ENCODE data around the gene ERCC2. TPM values are rescaled to one million over a fixed set of nuclear protein-coding genes. Genes with fewer than 3 reads are reported as not detected.

Gene ERCC2
- total and polyA plus RNA-seq, 4 donors = 3.3 to 8.7 (median 8.2) TPM

DNA sequence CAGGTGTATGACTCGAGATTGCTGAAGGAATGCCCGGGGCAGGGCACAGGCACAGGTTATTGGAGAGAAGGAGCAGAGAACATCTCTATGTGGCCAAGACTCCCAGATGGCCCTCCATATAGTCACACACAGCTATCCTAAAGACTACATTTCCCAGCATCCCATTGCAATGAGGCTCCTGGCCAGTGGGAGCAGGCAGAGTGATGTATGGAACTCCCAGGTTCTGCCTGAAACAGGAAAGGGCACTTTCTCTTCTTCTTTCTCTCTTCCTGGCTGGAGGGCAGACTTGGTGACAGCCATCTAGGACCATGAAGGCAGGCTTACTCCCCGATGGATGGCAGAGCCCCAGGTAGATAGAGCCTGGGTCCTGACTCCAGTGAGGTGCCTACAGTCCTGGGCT is 21.0 kb upstream of the ERCC2 start:
- Histone ChIP-seq H3K4me1 (ENCODE audit: control insufficient read depth in 4 of 4, insufficient read depth in 4 of 4, low read length in 3 of 4) (no peaks in the 10 kb centered on the region), H3K27ac (ENCODE audit: low read depth in 1 of 2, low read length in 2 of 2) (no peak overlapping the region), H3K9me3 (ENCODE audit: control insufficient read depth in 4 of 4, low read length in 3 of 4) (no peaks in the 10 kb centered on the region), H3K4me3 (ENCODE audit: low read depth in 1 of 3, low read length in 3 of 3) (no peak overlapping the region), H3K27me3 (ENCODE audit: control insufficient read depth in 4 of 4, insufficient read depth in 4 of 4, low read length in 3 of 4) (no peaks in the 10 kb centered on the region), H3K36me3 (ENCODE audit: control insufficient read depth in 4 of 4, insufficient read depth in 3 of 4, low read depth in 1 of 4, low read length in 3 of 4) (peaks cover 0 to 3% (median 0%) of the 10 kb centered on the region in 4 donors), H3K9ac (ENCODE audit: low read depth in 1 of 2, low read length in 2 of 2) (no peak overlapping the region)
- TF ChIP-seq SP1 (IDR thresholded peaks at IDR 0.05) (no peak), MAX (IDR thresholded peaks at IDR 0.05) (no peak), RXRA (IDR thresholded peaks at IDR 0.05) (no peak), TAF1 (conservative IDR thresholded peaks at IDR 0.05) (no peak), HNF4G (IDR thresholded peaks at IDR 0.05) (no peak)
- WGBS = 90% methylated on average over 3 of the region's 3 CpGs
- DNase-seq (ENCODE audit: low spot score) = no peak

GRCh38 chr19:45385392-45386221 is 15.2 kb upstream of the ERCC2 start:
- TF ChIP-seq ATF3 (IDR thresholded peaks at IDR 0.05) = no peak
- DNase-seq (ENCODE audit: low spot score) = no peak
- Histone ChIP-seq H3K36me3 (ENCODE audit: control insufficient read depth in 4 of 4, insufficient read depth in 3 of 4, low read depth in 1 of 4, low read length in 3 of 4) (peaks cover 0 to 1% (median 0%) of the 10 kb centered on the region in 4 donors), H3K4me3 (ENCODE audit: low read depth in 1 of 3, low read length in 3 of 3) (no peak overlapping the region), H3K9ac (ENCODE audit: low read depth in 1 of 2, low read length in 2 of 2) (no peak overlapping the region), H3K27me3 (ENCODE audit: control insufficient read depth in 4 of 4, insufficient read depth in 4 of 4, low read length in 3 of 4) (peaks cover 0 to 7% (median 1%) of the 10 kb centered on the region in 4 donors), H3K4me1 (ENCODE audit: control insufficient read depth in 4 of 4, insufficient read depth in 4 of 4, low read length in 3 of 4) (peaks cover 0 to 4% (median under 1%) of the 10 kb centered on the region in 4 donors), H3K27ac (ENCODE audit: low read depth in 1 of 2, low read length in 2 of 2) (no peak overlapping the region), H3K9me3 (ENCODE audit: control insufficient read depth in 4 of 4, low read length in 3 of 4) (no peaks in the 10 kb centered on the region)
- 13% methylated on average over 75 of the region's 75 CpGs for WGBS

DNA sequence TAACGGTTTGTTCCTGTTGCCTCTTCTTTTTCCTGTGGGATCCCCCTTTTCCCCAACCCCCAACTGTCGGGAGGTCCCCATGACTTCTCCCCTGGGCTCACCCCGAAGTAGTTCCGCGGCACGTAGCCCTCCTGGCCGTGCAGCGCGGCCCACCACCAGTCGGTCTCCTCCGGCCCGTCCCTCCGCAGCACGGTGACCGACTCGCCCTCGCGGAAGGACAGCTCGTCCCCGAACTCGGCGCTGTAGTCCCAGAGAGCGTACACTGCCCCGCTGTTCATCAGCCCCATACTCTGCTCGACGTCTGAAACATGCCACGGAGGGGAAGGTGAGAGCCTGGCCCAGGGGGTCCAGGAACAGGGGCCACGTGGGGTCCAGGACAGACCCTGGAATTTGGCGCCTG is 12.1 kb upstream of the ERCC2 start:
- Histone ChIP-seq H3K4me1 (ENCODE audit: control insufficient read depth in 4 of 4, insufficient read depth in 4 of 4, low read length in 3 of 4) (peaks cover 0 to 4% (median under 1%) of the 10 kb centered on the region in 4 donors), H3K27ac (ENCODE audit: low read depth in 1 of 2, low read length in 2 of 2) (no peak overlapping the region), H3K27me3 (ENCODE audit: control insufficient read depth in 4 of 4, insufficient read depth in 4 of 4, low read length in 3 of 4) (peaks cover 0 to 7% (median 1%) of the 10 kb centered on the region in 4 donors), H3K36me3 (ENCODE audit: control insufficient read depth in 4 of 4, insufficient read depth in 3 of 4, low read depth in 1 of 4, low read length in 3 of 4) (no peaks in the 10 kb centered on the region), H3K9me3 (ENCODE audit: control insufficient read depth in 4 of 4, low read length in 3 of 4) (no peaks in the 10 kb centered on the region), H3K4me3 (ENCODE audit: low read depth in 1 of 3, low read length in 3 of 3) (no peak overlapping the region), H3K9ac (ENCODE audit: low read depth in 1 of 2, low read length in 2 of 2) (no peak overlapping the region)
- DNase-seq (ENCODE audit: low spot score) = no peak
- 85% methylated on average over 29 of the region's 29 CpGs for WGBS
- TF ChIP-seq, protein P1, sequence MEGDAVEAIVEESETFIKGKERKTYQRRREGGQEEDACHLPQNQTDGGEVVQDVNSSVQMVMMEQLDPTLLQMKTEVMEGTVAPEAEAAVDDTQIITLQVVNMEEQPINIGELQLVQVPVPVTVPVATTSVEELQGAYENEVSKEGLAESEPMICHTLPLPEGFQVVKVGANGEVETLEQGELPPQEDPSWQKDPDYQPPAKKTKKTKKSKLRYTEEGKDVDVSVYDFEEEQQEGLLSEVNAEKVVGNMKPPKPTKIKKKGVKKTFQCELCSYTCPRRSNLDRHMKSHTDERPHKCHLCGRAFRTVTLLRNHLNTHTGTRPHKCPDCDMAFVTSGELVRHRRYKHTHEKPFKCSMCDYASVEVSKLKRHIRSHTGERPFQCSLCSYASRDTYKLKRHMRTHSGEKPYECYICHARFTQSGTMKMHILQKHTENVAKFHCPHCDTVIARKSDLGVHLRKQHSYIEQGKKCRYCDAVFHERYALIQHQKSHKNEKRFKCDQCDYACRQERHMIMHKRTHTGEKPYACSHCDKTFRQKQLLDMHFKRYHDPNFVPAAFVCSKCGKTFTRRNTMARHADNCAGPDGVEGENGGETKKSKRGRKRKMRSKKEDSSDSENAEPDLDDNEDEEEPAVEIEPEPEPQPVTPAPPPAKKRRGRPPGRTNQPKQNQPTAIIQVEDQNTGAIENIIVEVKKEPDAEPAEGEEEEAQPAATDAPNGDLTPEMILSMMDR (IDR thresholded peaks at IDR 0.05; ENCODE audit: low read depth, low read length, missing input control) = no peak
- no peak for TF ChIP-seq EGR1 (IDR thresholded peaks at IDR 0.05; ENCODE audit: low read depth in 2 of 2)
- TF ChIP-seq MAX (IDR thresholded peaks at IDR 0.05) = no peak
- no peak for TF ChIP-seq REST (IDR thresholded peaks at IDR 0.05)
- TF ChIP-seq FOXA1 (IDR thresholded peaks at IDR 0.05) = no peak
- TF ChIP-seq HNF4A (conservative IDR thresholded peaks at IDR 0.05) = no peak
- TF ChIP-seq SP1 (IDR thresholded peaks at IDR 0.05) = no peak
- no peak for TF ChIP-seq FOXA2 (IDR thresholded peaks at IDR 0.05)
- TF ChIP-seq RAD21 (IDR thresholded peaks at IDR 0.05) = no peak
- no peak for TF ChIP-seq GABPA (IDR thresholded peaks at IDR 0.05 in 1 of 2, conservative IDR thresholded peaks at IDR 0.05 in 1 of 2)
- TF ChIP-seq ATF3 (IDR thresholded peaks at IDR 0.05) = no peak

Data from liver (tissue), 9 donors.